OCI-LY1 (cell line): ENCODE data around the gene CCDC13.

Experiments
- H2AFZ ChIP-seq: fragments of 200-600 bp; sonication (generic), shearing (Covaris generic); 2 replicates; pipeline ENCODE4 v1.6.0; 2014; ENCODE audit warnings: antibody characterized with exemption, mild to moderate bottlenecking, low read length
- H3F3A ChIP-seq: fragments of 200-600 bp; sonication (generic), shearing (Covaris generic); 2 replicates; pipeline ENCODE4 v1.6.0; 2014; ENCODE audit warnings: mild to moderate bottlenecking, antibody characterized with exemption, low read length, moderate library complexity; ENCODE audit not compliant: insufficient read depth
- H3K27ac ChIP-seq: fragments of 200-600 bp; sonication (generic); 2 replicates; pipeline ENCODE4 v1.5.1; 2014; ENCODE audit warnings: low read length, mixed run types, mild to moderate bottlenecking, low read depth; ENCODE audit not compliant: poor library complexity, severe bottlenecking
- H3K27me3 ChIP-seq: fragments of 200-600 bp; sonication (generic); 2 replicates; pipeline ENCODE4 v1.6.0; 2014; ENCODE audit warnings: antibody characterized with exemption, mild to moderate bottlenecking, low read length, moderate library complexity; ENCODE audit not compliant: insufficient read depth
- H3K36me3 ChIP-seq: fragments of 200-600 bp; sonication (generic); 2 replicates; pipeline ENCODE4 v1.6.1; 2014; ENCODE audit warnings: mild to moderate bottlenecking, antibody characterized with exemption, low read length, moderate library complexity, mixed read lengths; ENCODE audit not compliant: insufficient read depth
- H3K4me1 ChIP-seq: fragments of 200-600 bp; sonication (generic); 2 replicates; pipeline ENCODE4 v1.5.1; 2014; ENCODE audit warnings: mild to moderate bottlenecking, low read length, moderate library complexity; ENCODE audit not compliant: insufficient read depth, severe bottlenecking
- H3K4me2 ChIP-seq: fragments of 200-600 bp; sonication (generic), shearing (Covaris generic); 2 replicates; pipeline ENCODE4 v1.6.1; 2014; ENCODE audit warnings: low read length
- H3K4me3 ChIP-seq: fragments of 200-600 bp; sonication (generic); 2 replicates; pipeline ENCODE4 v1.5.1; 2014; ENCODE audit warnings: low read length, low read depth, mild to moderate bottlenecking, mixed read lengths; ENCODE audit not compliant: poor library complexity, severe bottlenecking
- H3K79me2 ChIP-seq: fragments of 200-600 bp; shearing (Covaris generic); 2 replicates; pipeline ENCODE4 v1.6.1; 2016; ENCODE audit warnings: mixed run types, low read length, mixed read lengths; ENCODE audit not compliant: insufficient read depth
- H3K9ac ChIP-seq: fragments of 200-600 bp; sonication (generic), shearing (Covaris generic); 2 replicates; pipeline ENCODE4 v1.6.1; 2014; ENCODE audit warnings: mild to moderate bottlenecking, low read length, mixed read lengths
- H3K9me2 ChIP-seq: fragments of 200-600 bp; sonication (generic), shearing (Covaris generic); 2 replicates; pipeline ENCODE4 v1.6.1; 2014; ENCODE audit warnings: low read depth, mild to moderate bottlenecking, low read length, mixed read lengths
- H3K9me3 ChIP-seq: fragments of 200-600 bp; shearing (Covaris generic); 2 replicates; pipeline ENCODE4 v1.6.1; 2014; ENCODE audit warnings: low read length, mixed read lengths
- H4K20me1 ChIP-seq: fragments of 200-600 bp; sonication (generic), shearing (Covaris generic); 2 replicates; pipeline ENCODE4 v1.6.0; 2016; ENCODE audit warnings: mild to moderate bottlenecking, low read length; ENCODE audit not compliant: insufficient read depth
- CTCF ChIP-seq: fragments of 200-600 bp; sonication (generic), shearing (Covaris generic); IDR thresholded peaks from 2 replicates; pipeline ENCODE4 v1.5.1; 2017; ENCODE audit warnings: mild to moderate bottlenecking, antibody characterized with exemption, low read length, moderate library complexity, mixed read lengths
- EZH2 ChIP-seq: fragments of 200-600 bp; sonication (generic), shearing (Covaris generic); IDR thresholded peaks from 2 replicates; pipeline ENCODE4 v1.8.0; 2017; ENCODE audit warnings: borderline replicate concordance, mixed run types, mild to moderate bottlenecking, antibody characterized with exemption, low read length, moderate library complexity, mixed read lengths

CCDC13 gene

GRCh38 chr3:42752441-42752840 lies 20.6 kb downstream of the CCDC13 start:
- Histone ChIP-seq H3K9me3 (no peaks in the 10 kb centered on the region), H3K9ac (no peak overlapping the region), H3F3A (no peaks in the 10 kb centered on the region), H3K4me2 (no peak overlapping the region), H3K79me2 (no peaks in the 10 kb centered on the region), H3K9me2 (no peaks in the 10 kb centered on the region), H3K27me3 (no peaks in the 10 kb centered on the region), H3K27ac (no peak overlapping the region), H2AFZ (no peak overlapping the region), H4K20me1 (no peaks in the 10 kb centered on the region), H3K4me1 (no peaks in the 10 kb centered on the region), H3K4me3 (no peak overlapping the region), H3K36me3 (no peaks in the 10 kb centered on the region)
- TF ChIP-seq CTCF (no peak), EZH2 (no peak)

GRCh38 chr3:42751609-42752008 lies 21.4 kb downstream of the CCDC13 start:
- no peaks in the 10 kb centered on the region for H3K4me1 ChIP-seq
- H3K4me3 ChIP-seq = no peak overlapping the region
- H3K27me3 ChIP-seq = no peaks in the 10 kb centered on the region
- H3K4me2 ChIP-seq = no peak overlapping the region
- no peaks in the 10 kb centered on the region for H3F3A ChIP-seq
- H3K36me3 ChIP-seq = no peaks in the 10 kb centered on the region
- TF ChIP-seq CTCF (no peak), EZH2 (no peak)
- no peaks in the 10 kb centered on the region for H3K79me2 ChIP-seq
- no peak overlapping the region for H2AFZ ChIP-seq
- no peaks in the 10 kb centered on the region for H4K20me1 ChIP-seq
- H3K27ac ChIP-seq = no peak overlapping the region
- H3K9me3 ChIP-seq = no peaks in the 10 kb centered on the region
- H3K9ac ChIP-seq = no peak overlapping the region
- H3K9me2 ChIP-seq = no peaks in the 10 kb centered on the region

GRCh38 chr3:42750834-42751233 lies 22.2 kb downstream of the CCDC13 start:
- no peak overlapping the region for H3K4me2 ChIP-seq
- no peak overlapping the region for H2AFZ ChIP-seq
- no peaks in the 10 kb centered on the region for H3K9me2 ChIP-seq
- H3K79me2 ChIP-seq = no peaks in the 10 kb centered on the region
- no peak overlapping the region for H3K4me3 ChIP-seq
- no peaks in the 10 kb centered on the region for H3K27me3 ChIP-seq
- H3K9me3 ChIP-seq = no peaks in the 10 kb centered on the region
- no peaks in the 10 kb centered on the region for H3K36me3 ChIP-seq
- H3F3A ChIP-seq = no peaks in the 10 kb centered on the region
- H4K20me1 ChIP-seq = no peaks in the 10 kb centered on the region
- H3K9ac ChIP-seq = no peak overlapping the region
- TF ChIP-seq EZH2 (no peak), CTCF (no peak)
- H3K27ac ChIP-seq = no peak overlapping the region
- H3K4me1 ChIP-seq = no peaks in the 10 kb centered on the region
